Dendritic cell treated with granulocyte-macrophage colony-stimulating factor and Interleukin-4, amounts not matched to agents 40 ng/mL and 50 ng/mL, for 4 days (primary cell): Measurements from ENCODE around the gene FGFRL1.
"Not testable (repeated sequence)": the region's sequence is repeated elsewhere in the genome, so short reads cannot be mapped to it uniquely, and the experiment has no call there.

Experiments used
- H3K27ac Mint-ChIP-seq: one replicate; pipeline ENCODE4 v1.8.0; 2022; ENCODE audit warnings: mild to moderate bottlenecking, mixed read lengths
- H3K27me3 Mint-ChIP-seq: one replicate; pipeline ENCODE4 v1.8.0; 2022; ENCODE audit warnings: mild to moderate bottlenecking, mixed read lengths
- H3K36me3 Mint-ChIP-seq: one replicate; pipeline ENCODE4 v1.8.0; 2022; ENCODE audit warnings: low read depth, mixed read lengths
- H3K4me1 Mint-ChIP-seq: one replicate; pipeline ENCODE4 v1.8.0; 2022; ENCODE audit warnings: low read depth, mixed read lengths
- H3K4me3 Mint-ChIP-seq: one replicate; pipeline ENCODE4 v1.8.0; 2022; ENCODE audit warnings: mild to moderate bottlenecking, moderate library complexity, mixed read lengths
- H3K9me3 Mint-ChIP-seq: one replicate; pipeline ENCODE4 v1.8.0; 2022; ENCODE audit warnings: mixed read lengths
- intact Hi-C: fragments of 100-400 bp; cut with micrococcal nuclease; formaldehyde crosslinking; loops from one replicate; pipeline ENCODE4 v1.15.0; 2022

Gene FGFRL1

GRCh38 chr4:1055243-1055701 lies 43.8 kb downstream of the FGFRL1 start:
- H3K9me3 Mint-ChIP-seq, intact Hi-C loops, H3K36me3 Mint-ChIP-seq, H3K4me3 Mint-ChIP-seq, H3K27ac Mint-ChIP-seq, H3K4me1 Mint-ChIP-seq: not testable (repeated sequence)
- peaks cover 56% of the 10 kb centered on the region for H3K27me3 Mint-ChIP-seq

- Mint-ChIP-seq H3K4me1 (peaks cover 9% of the 10 kb centered on the region), H3K9me3 (no peaks in the 10 kb centered on the region), H3K36me3 (no peaks in the 10 kb centered on the region), H3K4me3 (peak overlapping the region; percentile 24), H3K27me3 (peaks cover 56% of the 10 kb centered on the region), H3K27ac (no peak overlapping the region)
- intact Hi-C loops, result no loop called here
Observed at GRCh38 chr4:1055721-1056590, 44.5 kb downstream of the FGFRL1 start.

GRCh38 chr4:1056671-1057402 lies 45.4 kb downstream of the FGFRL1 start:
- peaks cover 9% of the 10 kb centered on the region for H3K4me1 Mint-ChIP-seq
- no peak overlapping the region for H3K4me3 Mint-ChIP-seq
- intact Hi-C loops, result no loop called here
- H3K27me3 Mint-ChIP-seq, result peaks cover 61% of the 10 kb centered on the region
- no peaks in the 10 kb centered on the region for H3K9me3 Mint-ChIP-seq
- no peaks in the 10 kb centered on the region for H3K36me3 Mint-ChIP-seq
- H3K27ac Mint-ChIP-seq, result no peak overlapping the region

GRCh38 chr4:1057403-1057745 lies 45.9 kb downstream of the FGFRL1 start:
- Mint-ChIP-seq H3K27me3 (peaks cover 64% of the 10 kb centered on the region), H3K27ac (no peak overlapping the region), H3K4me3 (no peak overlapping the region), H3K9me3 (no peaks in the 10 kb centered on the region), H3K4me1 (peaks cover 9% of the 10 kb centered on the region), H3K36me3 (no peaks in the 10 kb centered on the region)
- intact Hi-C loops, result no loop called here

- intact Hi-C loops, result no loop called here
- peaks cover 63% of the 10 kb centered on the region for H3K27me3 Mint-ChIP-seq
- H3K9me3 Mint-ChIP-seq, result no peaks in the 10 kb centered on the region
- H3K27ac Mint-ChIP-seq, result no peak overlapping the region
- H3K36me3 Mint-ChIP-seq, result no peaks in the 10 kb centered on the region
- H3K4me1 Mint-ChIP-seq, result peaks cover 9% of the 10 kb centered on the region
- no peak overlapping the region for H3K4me3 Mint-ChIP-seq
Observed at GRCh38 chr4:1058198-1058996, 47.0 kb downstream of the FGFRL1 start.

- peaks cover 9% of the 10 kb centered on the region for H3K4me1 Mint-ChIP-seq
- H3K9me3 Mint-ChIP-seq, result no peaks in the 10 kb centered on the region
- intact Hi-C loops, result no loop called here
- H3K27ac Mint-ChIP-seq, result no peak overlapping the region
- peaks cover 61% of the 10 kb centered on the region for H3K27me3 Mint-ChIP-seq
- H3K36me3 Mint-ChIP-seq, result no peaks in the 10 kb centered on the region
- H3K4me3 Mint-ChIP-seq, result no peak overlapping the region
Observed at GRCh38 chr4:1058997-1059665, 47.7 kb downstream of the FGFRL1 start.

- Mint-ChIP-seq H3K9me3 (no peaks in the 10 kb centered on the region), H3K4me1 (peaks cover 9% of the 10 kb centered on the region), H3K27ac (no peak overlapping the region), H3K27me3 (peaks cover 63% of the 10 kb centered on the region), H3K36me3 (no peaks in the 10 kb centered on the region), H3K4me3 (no peak overlapping the region)
- intact Hi-C loops, result no loop called here
Observed at GRCh38 chr4:1060121-1060520, 48.7 kb downstream of the FGFRL1 start.

GRCh38 chr4:1060621-1061020 lies 49.2 kb downstream of the FGFRL1 start:
- Mint-ChIP-seq H3K36me3 (no peaks in the 10 kb centered on the region), H3K4me1 (peaks cover 8% of the 10 kb centered on the region), H3K4me3 (no peak overlapping the region), H3K27ac (no peak overlapping the region), H3K27me3 (peaks cover 62% of the 10 kb centered on the region), H3K9me3 (no peaks in the 10 kb centered on the region)
- intact Hi-C loops, result no loop called here

GRCh38 chr4:1061056-1061700 lies 49.8 kb downstream of the FGFRL1 start:
- H3K9me3 Mint-ChIP-seq, result no peaks in the 10 kb centered on the region
- peaks cover 3% of the 10 kb centered on the region for H3K4me1 Mint-ChIP-seq
- peaks cover 58% of the 10 kb centered on the region for H3K27me3 Mint-ChIP-seq
- H3K36me3 Mint-ChIP-seq, result no peaks in the 10 kb centered on the region
- intact Hi-C loops, result no loop called here
- H3K4me3 Mint-ChIP-seq, result no peak overlapping the region
- H3K27ac Mint-ChIP-seq, result no peak overlapping the region

GRCh38 chr4:1061760-1062159 lies 50.3 kb downstream of the FGFRL1 start:
- Mint-ChIP-seq H3K9me3 (no peaks in the 10 kb centered on the region), H3K4me1 (no peaks in the 10 kb centered on the region), H3K27me3 (peaks cover 59% of the 10 kb centered on the region), H3K36me3 (no peaks in the 10 kb centered on the region), H3K4me3 (no peak overlapping the region), H3K27ac (no peak overlapping the region)
- intact Hi-C loops, result no loop called here

- peaks cover 54% of the 10 kb centered on the region for H3K27me3 Mint-ChIP-seq
- no peak overlapping the region for H3K27ac Mint-ChIP-seq
- H3K36me3 Mint-ChIP-seq, result no peaks in the 10 kb centered on the region
Observed at GRCh38 chr4:1062419-1062818, 51.0 kb downstream of the FGFRL1 start.

GRCh38 chr4:1065732-1066131 lies 54.3 kb downstream of the FGFRL1 start:
- Mint-ChIP-seq H3K27me3 (peaks cover 63% of the 10 kb centered on the region), H3K9me3 (no peaks in the 10 kb centered on the region), H3K4me3 (no peak overlapping the region), H3K4me1 (no peaks in the 10 kb centered on the region), H3K36me3 (no peaks in the 10 kb centered on the region), H3K27ac (no peak overlapping the region)
- intact Hi-C loops, result no loop called here

More at GRCh38 chr4:1062419-1062818, 51.0 kb downstream of the FGFRL1 start:
- H3K4me1 Mint-ChIP-seq, result no peaks in the 10 kb centered on the region
- no peak overlapping the region for H3K4me3 Mint-ChIP-seq
- intact Hi-C loops, result no loop called here
- H3K9me3 Mint-ChIP-seq, result no peaks in the 10 kb centered on the region

GRCh38 chr4:1069394-1069793 lies 58.0 kb downstream of the FGFRL1 start:
- H3K9me3 Mint-ChIP-seq, result no peaks in the 10 kb centered on the region
- H3K4me1 Mint-ChIP-seq, result peaks cover 5% of the 10 kb centered on the region
- H3K27me3 Mint-ChIP-seq, result peaks cover 45% of the 10 kb centered on the region
- H3K36me3 Mint-ChIP-seq, result no peaks in the 10 kb centered on the region
- intact Hi-C loops, result no loop called here
- H3K27ac Mint-ChIP-seq, result no peak overlapping the region
- H3K4me3 Mint-ChIP-seq, result no peak overlapping the region
